HepG2 (cell line): Measurements from ENCODE around the gene KXD1. TPM values are rescaled to one million over a fixed set of nuclear protein-coding genes. Genes with fewer than 3 reads are reported as not detected.

ENCODE experiments used
- ARID2 ChIP-seq: sonication (generic); formaldehyde crosslinking; IDR thresholded peaks from 2 replicates; pipeline ENCODE4 v1.8.1; 2022; ENCODE audit warnings: mild to moderate bottlenecking, missing genetic modification reagents, borderline replicate concordance
- ATF4 ChIP-seq, 2 experiments: fragments of 450-650 bp in 1 of 2; sonication (generic) in 1 of 2; formaldehyde crosslinking; IDR thresholded peaks; 2 replicates each; pipeline versions ENCODE4 v1.5.0 to v1.8.0; 2020 to 2022; ENCODE audit warnings: mild to moderate bottlenecking in 1 of 2, missing genetic modification reagents in 1 of 2
- GPN1 ChIP-seq: sonication (generic); formaldehyde crosslinking; IDR thresholded peaks from 2 replicates; pipeline ENCODE4 v1.5.1; 2020; ENCODE audit warnings: missing genetic modification reagents, borderline replicate concordance
- ISL2 ChIP-seq: sonication (generic); formaldehyde crosslinking; IDR thresholded peaks from 2 replicates; pipeline ENCODE4 v1.5.0; 2020; ENCODE audit warnings: missing genetic modification reagents
- JARID2 ChIP-seq: sonication (generic); formaldehyde crosslinking; IDR thresholded peaks from 2 replicates; pipeline ENCODE4 v1.8.1; 2023; ENCODE audit warnings: missing genetic modification reagents, inconsistent platforms; ENCODE audit not compliant: insufficient replicate concordance
- JDP2 ChIP-seq: sonication (generic); formaldehyde crosslinking; IDR thresholded peaks from 2 replicates; pipeline ENCODE4 v1.8.1; 2022; ENCODE audit warnings: missing genetic modification reagents, borderline replicate concordance
- SMARCE1 ChIP-seq: fragments of 450-650 bp; IDR thresholded peaks from 2 replicates; pipeline ENCODE4 v1.6.1; 2017; ENCODE audit warnings: borderline replicate concordance
- ZFP90 ChIP-seq: sonication (generic); formaldehyde crosslinking; IDR thresholded peaks from 2 replicates; pipeline ENCODE4 v1.8.0; 2022; ENCODE audit warnings: missing genetic modification reagents, mild to moderate bottlenecking, inconsistent platforms, borderline replicate concordance
- ZNF639 ChIP-seq: conservative IDR thresholded peaks from 2 replicates; pipeline ENCODE4 v1.6.1; 2018; ENCODE audit warnings: missing genetic modification reagents
- ZNF652 ChIP-seq: IDR thresholded peaks from 2 replicates; pipeline ENCODE4 v1.6.1; 2016; ENCODE audit warnings: low read depth, borderline replicate concordance
- ZZZ3 ChIP-seq: sonication (generic); formaldehyde crosslinking; IDR thresholded peaks from 2 replicates; pipeline ENCODE4 v1.4.0; 2020; ENCODE audit warnings: missing genetic modification reagents, mild to moderate bottlenecking, borderline replicate concordance
- polyA plus RNA-seq, 8 experiments: library from polyadenylated mRNA; depleted of rRNA in 3 of 8; stranded (reverse) in 7 of 8; unstranded in 1 of 8; fragments of >200 nt; fragmentation: Illumina TruSeq in 4 of 8; extraction: Trizol in 4 of 8; gene quantifications; 2 replicates each; pipeline versions ENCODE4 v1.2.1 to v1.2.3, GENCODE V29; 2011 to 2016; ENCODE audit warnings: low read depth in 4 of 8, missing spikeins in 1 of 8, mixed read lengths in 1 of 8; ENCODE audit not compliant: insufficient read depth in 1 of 8
- total RNA-seq, 5 experiments: library from RNA; depleted of rRNA; stranded (reverse); fragments of >200 nt; fragmentation: Illumina TruSeq; extraction: Trizol; gene quantifications; 2 replicates each; pipeline ENCODE4 v1.2.3, GENCODE V29; 2016; ENCODE audit warnings: low read depth in 1 of 5
- TF ChIP-seq, protein P1 (sequence below): sonication (generic); formaldehyde crosslinking; IDR thresholded peaks from 2 replicates; pipeline ENCODE4 v1.5.0; 2020; ENCODE audit warnings: missing genetic modification reagents, mild to moderate bottlenecking, borderline replicate concordance
- TF ChIP-seq, protein P2 (sequence below): fragments of 450-650 bp; IDR thresholded peaks from 2 replicates; pipeline ENCODE4 v1.6.1; 2016
- TF ChIP-seq, protein P3 (sequence below): sonication (generic); formaldehyde crosslinking; IDR thresholded peaks from 2 replicates; pipeline ENCODE4 v1.9.0; 2021; ENCODE audit warnings: mild to moderate bottlenecking, missing genetic modification reagents
- TF ChIP-seq, protein P4 (sequence below): sonication (generic); formaldehyde crosslinking; IDR thresholded peaks from 2 replicates; pipeline ENCODE4 v1.9.0; 2021; ENCODE audit warnings: missing genetic modification reagents, mild to moderate bottlenecking, borderline replicate concordance

Gene KXD1
- total and polyA plus RNA-seq, 2 of the 13 experiments (the other 11 are each of a cell fraction or from before 2014, with no cell fraction given): 44.6 to 143 TPM

DNA sequence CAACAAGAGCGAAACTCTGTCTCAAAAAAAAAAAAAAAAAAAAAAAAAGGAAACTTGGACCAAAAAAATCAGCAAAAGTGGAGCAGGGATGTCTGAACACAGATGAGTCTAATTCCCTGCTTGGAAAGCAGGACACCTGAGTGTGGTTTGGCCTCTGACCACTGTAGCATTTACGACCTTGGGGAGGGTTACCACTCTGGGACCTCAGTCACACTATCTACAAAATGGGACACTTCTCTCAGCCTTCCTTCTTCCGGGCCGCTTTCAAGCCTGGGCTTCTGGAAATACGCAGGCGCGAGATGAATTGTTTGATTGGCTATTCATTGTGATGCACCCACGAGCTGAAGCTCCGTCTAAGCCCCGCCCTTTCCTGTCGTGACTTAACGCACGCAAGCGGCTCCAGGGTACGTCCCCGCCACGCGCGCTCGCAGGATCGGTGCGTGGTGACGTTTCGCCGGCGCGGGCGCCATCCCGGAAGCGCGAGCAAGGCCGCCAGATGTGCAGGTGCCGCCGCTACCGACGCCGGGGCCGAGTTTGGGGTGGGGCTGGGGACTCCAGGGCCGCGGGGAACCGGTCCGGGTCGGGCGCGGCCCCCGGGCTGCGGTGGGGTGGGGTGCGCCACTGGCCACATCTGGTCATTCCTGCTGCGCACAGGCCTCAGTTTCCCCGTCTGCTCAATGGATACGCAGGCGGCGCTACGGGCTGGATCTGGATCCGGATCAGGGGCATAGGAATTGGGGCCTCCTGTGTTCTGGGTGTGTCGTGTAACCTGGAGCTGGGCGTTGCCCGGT is at the start of gene KXD1 (continued):
- TF ChIP-seq, protein P1, sequence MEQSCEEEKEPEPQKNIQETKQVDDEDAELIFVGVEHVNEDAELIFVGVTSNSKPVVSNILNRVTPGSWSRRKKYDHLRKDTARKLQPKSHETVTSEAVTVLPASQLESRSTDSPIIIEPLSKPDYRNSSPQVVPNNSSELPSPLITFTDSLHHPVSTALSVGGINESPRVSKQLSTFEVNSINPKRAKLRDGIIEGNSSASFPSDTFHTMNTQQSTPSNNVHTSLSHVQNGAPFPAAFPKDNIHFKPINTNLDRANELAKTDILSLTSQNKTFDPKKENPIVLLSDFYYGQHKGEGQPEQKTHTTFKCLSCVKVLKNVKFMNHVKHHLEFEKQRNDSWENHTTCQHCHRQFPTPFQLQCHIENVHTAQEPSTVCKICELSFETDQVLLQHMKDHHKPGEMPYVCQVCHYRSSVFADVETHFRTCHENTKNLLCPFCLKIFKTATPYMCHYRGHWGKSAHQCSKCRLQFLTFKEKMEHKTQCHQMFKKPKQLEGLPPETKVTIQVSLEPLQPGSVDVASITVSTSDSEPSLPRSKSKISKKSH: no peak
- TF ChIP-seq, protein P2, sequence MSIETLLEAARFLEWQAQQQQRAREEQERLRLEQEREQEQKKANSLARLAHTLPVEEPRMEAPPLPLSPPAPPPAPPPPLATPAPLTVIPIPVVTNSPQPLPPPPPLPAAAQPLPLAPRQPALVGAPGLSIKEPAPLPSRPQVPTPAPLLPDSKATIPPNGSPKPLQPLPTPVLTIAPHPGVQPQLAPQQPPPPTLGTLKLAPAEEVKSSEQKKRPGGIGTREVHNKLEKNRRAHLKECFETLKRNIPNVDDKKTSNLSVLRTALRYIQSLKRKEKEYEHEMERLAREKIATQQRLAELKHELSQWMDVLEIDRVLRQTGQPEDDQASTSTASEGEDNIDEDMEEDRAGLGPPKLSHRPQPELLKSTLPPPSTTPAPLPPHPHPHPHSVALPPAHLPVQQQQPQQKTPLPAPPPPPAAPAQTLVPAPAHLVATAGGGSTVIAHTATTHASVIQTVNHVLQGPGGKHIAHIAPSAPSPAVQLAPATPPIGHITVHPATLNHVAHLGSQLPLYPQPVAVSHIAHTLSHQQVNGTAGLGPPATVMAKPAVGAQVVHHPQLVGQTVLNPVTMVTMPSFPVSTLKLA: peak; percentile 61
- TF ChIP-seq, protein P3, sequence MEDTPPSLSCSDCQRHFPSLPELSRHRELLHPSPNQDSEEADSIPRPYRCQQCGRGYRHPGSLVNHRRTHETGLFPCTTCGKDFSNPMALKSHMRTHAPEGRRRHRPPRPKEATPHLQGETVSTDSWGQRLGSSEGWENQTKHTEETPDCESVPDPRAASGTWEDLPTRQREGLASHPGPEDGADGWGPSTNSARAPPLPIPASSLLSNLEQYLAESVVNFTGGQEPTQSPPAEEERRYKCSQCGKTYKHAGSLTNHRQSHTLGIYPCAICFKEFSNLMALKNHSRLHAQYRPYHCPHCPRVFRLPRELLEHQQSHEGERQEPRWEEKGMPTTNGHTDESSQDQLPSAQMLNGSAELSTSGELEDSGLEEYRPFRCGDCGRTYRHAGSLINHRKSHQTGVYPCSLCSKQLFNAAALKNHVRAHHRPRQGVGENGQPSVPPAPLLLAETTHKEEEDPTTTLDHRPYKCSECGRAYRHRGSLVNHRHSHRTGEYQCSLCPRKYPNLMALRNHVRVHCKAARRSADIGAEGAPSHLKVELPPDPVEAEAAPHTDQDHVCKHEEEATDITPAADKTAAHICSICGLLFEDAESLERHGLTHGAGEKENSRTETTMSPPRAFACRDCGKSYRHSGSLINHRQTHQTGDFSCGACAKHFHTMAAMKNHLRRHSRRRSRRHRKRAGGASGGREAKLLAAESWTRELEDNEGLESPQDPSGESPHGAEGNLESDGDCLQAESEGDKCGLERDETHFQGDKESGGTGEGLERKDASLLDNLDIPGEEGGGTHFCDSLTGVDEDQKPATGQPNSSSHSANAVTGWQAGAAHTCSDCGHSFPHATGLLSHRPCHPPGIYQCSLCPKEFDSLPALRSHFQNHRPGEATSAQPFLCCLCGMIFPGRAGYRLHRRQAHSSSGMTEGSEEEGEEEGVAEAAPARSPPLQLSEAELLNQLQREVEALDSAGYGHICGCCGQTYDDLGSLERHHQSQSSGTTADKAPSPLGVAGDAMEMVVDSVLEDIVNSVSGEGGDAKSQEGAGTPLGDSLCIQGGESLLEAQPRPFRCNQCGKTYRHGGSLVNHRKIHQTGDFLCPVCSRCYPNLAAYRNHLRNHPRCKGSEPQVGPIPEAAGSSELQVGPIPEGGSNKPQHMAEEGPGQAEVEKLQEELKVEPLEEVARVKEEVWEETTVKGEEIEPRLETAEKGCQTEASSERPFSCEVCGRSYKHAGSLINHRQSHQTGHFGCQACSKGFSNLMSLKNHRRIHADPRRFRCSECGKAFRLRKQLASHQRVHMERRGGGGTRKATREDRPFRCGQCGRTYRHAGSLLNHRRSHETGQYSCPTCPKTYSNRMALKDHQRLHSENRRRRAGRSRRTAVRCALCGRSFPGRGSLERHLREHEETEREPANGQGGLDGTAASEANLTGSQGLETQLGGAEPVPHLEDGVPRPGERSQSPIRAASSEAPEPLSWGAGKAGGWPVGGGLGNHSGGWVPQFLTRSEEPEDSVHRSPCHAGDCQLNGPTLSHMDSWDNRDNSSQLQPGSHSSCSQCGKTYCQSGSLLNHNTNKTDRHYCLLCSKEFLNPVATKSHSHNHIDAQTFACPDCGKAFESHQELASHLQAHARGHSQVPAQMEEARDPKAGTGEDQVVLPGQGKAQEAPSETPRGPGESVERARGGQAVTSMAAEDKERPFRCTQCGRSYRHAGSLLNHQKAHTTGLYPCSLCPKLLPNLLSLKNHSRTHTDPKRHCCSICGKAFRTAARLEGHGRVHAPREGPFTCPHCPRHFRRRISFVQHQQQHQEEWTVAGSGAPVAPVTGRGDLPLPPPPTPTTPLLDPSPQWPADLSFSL: no peak
- peak; percentile 35 for TF ChIP-seq ISL2 (CRISPR knock-in tag)
- TF ChIP-seq ARID2 (CRISPR knock-in tag): no peak
- no peak for TF ChIP-seq ZNF639 (CRISPR knock-in tag)
- TF ChIP-seq ATF4 (CRISPR knock-in tag; IDR thresholded peaks at IDR 0.05): no peak
- TF ChIP-seq, protein P4, sequence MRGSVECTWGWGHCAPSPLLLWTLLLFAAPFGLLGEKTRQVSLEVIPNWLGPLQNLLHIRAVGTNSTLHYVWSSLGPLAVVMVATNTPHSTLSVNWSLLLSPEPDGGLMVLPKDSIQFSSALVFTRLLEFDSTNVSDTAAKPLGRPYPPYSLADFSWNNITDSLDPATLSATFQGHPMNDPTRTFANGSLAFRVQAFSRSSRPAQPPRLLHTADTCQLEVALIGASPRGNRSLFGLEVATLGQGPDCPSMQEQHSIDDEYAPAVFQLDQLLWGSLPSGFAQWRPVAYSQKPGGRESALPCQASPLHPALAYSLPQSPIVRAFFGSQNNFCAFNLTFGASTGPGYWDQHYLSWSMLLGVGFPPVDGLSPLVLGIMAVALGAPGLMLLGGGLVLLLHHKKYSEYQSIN (CRISPR knock-in tag): no peak
- TF ChIP-seq SMARCE1: no peak
- no peak for TF ChIP-seq JDP2 (CRISPR knock-in tag)
- peak; percentile 40; the same call in 1 of the 2 replicates for TF ChIP-seq ZFP90
- TF ChIP-seq GPN1: no peak
- no peak for TF ChIP-seq JARID2 (CRISPR knock-in tag)
- TF ChIP-seq ZNF652 (CRISPR knock-in tag): no peak
- TF ChIP-seq ZZZ3 (CRISPR knock-in tag): no peak
